ENCODE data around the gene ATP6V0B. TPM values are rescaled to one million over a fixed set of nuclear protein-coding genes. Genes with fewer than 3 reads are reported as not detected.

Gene ATP6V0B
- 103 and 140 TPM in 2 replicates for total RNA-seq

DNA sequence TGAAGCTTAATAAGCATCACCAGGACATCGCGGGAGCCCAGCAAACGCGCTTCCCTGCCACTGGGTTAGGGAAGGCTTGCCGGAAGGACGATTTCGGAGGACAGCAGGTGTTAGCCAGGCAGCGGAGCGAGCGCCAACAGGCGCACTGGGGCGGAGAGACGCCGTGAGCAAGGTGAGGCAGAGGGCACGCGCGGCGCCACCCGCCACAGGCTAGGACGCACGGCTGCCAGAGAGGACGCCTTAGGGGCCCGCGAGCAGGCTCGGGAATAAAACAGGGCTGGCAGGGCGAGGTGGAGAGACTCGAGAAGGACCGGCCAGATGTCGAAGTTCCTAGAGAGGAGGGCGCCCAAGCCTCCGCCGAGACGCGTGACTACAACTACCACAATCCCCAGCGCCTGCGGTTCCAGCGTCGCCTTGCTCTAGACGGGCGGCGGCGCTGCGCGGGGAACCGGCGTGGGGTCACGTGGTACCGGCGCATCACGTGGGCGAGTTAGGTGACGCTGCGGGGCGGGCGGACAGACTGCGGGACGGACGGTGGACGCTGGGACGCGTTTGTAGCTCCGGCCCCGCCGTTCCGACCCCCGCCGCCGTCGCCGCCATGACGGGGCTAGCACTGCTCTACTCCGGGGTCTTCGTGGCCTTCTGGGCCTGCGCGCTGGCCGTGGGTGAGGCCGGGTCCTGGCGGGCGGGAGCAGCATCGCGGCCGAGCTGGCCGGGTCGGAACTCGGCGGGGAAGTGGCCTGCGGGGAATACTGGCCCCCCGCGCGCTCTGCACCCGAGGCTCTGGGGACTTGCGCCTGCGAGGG is at the start of gene ATP6V0B:
TSS of gene ATP6V0B (plus strand) at position 518 of the 806 bp plus-strand sequence. CDS start at position 599, 81 bp downstream.

DNA sequence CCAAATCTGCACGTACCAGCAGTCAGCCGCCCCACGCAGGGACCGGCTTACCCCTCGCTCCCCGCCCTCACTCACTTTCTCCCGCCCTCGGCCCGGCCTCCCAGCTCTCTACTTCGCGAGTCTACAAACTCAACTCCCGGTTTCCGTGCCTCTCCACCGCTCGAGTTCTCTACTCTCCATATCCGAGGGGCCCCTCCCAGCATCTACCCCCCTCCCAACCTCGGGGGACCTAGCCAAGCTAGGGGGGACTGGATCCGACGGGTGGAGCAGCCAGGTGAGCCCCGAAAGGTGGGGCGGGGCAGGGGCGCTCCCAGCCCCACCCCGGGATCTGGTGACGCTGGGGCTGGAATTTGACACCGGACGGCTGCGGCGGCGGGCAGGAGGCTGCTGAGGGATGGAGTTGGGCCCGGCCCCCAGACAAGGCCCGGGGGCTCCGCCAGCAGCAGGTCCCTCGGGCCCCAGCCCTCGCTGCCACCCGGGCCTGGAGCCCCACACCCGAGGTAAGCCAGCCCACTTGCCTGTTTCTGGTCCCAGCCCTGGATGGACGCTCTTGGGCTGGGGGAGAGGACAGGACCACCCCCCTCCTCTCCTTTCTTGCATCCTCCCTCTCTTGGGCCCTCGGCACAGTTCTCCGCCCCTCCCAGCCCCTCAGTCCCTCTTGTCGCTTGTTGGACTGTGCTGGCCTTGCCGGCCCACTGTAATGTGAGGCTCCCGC is 41.2 kb upstream of the ATP6V0B start, which contains the start of gene ARTN:
TSS of gene ARTN (plus strand) at position 416 of the 715 bp plus-strand sequence. CDS start 1,856 bp downstream, outside the sequence.

DNA sequence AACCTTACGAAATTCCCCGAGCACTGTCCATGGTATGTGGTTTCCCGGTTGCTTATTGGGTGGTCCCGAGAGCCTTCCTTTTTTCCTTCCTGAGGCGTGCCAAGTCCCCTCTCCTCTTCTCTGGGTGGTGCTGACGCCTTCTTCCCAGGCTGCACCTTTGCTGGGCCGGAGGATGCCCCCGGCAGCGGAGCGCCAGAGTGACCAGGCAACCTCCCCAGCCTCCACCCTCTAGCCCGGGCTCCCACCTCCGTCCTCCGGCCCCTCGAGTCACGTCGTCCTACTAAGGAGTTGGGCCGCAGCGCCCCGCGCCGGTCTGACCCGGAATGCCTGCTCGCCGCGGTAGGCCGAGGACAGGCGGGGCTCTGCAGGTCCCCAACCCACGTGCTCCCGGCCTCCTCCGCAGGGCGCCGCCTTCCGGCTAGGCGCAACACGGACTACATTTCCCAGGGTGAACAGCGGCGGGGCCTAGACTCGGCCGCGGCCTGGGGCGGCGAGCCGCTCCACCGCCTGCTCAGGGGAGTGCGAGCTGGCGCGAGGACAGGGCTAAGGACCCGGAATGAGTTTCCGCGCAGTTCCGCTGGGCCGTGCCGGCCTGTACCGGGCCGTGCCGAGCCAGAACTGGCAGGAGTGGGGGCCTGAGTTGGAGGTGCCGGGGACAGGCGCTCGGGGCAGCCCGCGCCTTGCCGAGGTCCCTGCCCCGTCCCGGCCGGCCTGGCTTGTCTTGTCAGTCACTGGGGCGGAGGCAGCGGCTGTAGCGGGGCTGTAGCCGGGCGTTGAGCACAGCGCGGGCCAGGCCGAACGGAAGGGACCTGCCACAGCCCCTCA is 28.3 kb upstream of the ATP6V0B start, which contains the start of gene IPO13:
TSS of gene IPO13 (plus strand) at position 715 of the 825 bp plus-strand sequence. CDS start 651 bp downstream, outside the sequence.

DNA sequence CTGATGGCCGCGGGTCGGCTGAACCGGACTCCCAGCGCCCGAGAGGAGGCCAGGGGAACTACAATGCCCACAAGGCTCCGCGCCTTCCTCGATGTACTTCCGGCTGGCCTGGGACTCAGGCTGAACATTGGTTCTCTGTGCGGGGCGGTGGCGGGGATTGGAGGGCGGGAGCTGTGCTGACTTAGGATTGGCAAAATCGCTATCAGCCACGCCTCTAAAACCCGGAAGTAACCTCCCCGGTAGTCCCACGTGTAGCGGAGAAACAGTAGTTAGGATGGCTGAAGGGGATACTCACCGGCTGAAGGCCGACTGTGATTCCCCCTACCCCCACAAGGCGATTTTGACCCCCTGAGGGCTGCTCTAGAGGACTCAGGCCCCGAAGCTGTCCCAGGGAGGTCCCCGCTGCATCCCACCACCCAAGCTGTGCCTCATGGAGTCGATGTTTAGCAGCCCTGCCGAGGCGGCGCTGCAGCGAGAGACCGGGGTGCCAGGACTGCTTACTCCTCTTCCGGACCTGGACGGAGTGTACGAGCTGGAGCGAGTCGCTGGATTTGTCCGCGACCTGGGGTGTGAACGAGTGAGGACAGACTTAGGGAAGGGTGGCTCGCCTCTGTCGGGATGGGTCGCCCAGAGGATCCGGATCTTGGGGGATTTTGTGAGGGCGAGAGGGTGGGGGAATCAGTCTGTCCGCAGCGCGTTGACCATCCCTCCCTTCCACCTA is 4.9 kb upstream of the ATP6V0B start, which contains the start of gene DPH2:
TSS of gene DPH2 (plus strand) at position 265 of the 721 bp plus-strand sequence. CDS start at position 431, 166 bp downstream.

DNA sequence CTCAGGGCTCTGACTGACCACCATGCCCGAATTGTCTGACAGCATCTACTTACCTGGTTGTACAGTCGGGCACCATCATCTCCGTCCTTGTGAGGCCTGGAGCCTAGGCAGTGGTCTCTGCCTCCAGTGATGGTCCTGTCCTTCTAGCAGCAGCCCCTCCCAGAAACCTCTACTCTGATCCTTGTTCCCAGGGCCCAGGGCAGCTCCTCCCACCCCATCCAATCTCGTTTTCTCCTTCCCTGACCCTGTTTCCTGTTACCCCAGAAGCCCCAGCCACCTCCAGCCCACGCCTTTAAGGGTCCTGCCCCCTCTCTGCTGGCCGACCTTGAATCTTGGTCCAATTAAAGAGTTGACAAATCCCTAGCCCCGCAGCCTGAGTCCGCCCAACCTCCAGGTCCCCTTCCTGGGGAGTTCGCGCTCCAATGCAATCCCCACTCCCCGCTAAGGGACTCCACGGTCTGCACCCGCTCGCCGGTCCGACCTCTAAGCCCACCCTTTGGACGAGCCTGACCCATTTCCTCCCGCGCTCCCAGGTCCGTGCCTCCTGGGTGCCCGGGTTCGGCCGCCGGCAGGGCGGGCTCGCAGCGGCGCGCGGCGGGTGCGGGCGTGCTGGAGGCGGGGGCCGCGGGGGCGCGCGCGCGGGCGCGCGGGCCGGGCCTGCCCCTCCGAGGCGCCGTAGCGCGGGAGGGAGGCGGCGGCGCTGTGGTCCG is 3.9 kb downstream of the ATP6V0B start, which contains the start of gene B4GALT2:
TSS of gene B4GALT2 (plus strand) at position 660 of the 710 bp plus-strand sequence. CDS start 1,951 bp downstream, outside the sequence.

DNA sequence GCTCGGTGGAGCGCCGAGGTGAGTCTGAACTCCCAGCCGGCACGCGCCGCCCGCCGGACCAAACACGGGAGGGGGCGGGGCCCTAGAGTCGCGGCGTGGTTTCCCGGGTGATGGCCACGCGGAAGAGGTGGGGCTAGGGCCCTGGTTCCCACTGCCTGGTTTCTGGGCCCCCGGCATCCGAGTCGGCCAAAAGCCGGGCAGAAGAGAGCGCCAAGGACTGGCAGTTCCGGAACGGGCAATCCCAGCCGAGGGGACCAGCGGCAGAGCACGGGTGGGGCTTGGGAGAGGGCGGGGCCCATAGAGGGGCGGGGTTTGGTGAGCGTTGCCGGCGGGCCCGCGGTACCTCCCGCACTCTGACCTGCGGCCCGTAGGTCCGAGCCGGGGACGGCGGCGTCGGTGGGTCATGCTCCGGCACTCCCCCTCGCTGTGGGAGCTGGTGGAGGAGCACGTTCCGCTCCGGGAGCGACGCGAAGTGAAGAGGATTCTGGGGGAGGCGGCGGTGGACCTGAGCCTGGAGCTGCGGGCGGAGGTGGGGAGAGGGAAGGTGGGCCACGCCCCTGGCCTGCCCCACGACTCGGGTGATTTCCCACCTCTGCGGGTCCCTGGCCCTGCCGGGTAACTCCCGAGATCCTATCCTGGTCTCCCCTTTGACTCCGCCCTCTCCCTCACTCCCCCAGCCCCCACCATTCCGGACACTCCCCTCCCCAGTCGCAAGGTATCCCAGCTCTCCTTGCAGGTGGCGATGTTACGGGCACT is 16.9 kb downstream of the ATP6V0B start, which contains the start of gene CCDC24:
TSS of gene CCDC24 (plus strand) at position 124 of the 756 bp plus-strand sequence. CDS start at position 404, 280 bp downstream.

Other genes with a start within 250 kb of the ATP6V0B start
- 0.14 and 0.18 TPM in 2 replicates for gene ARTN, start 41.2 kb upstream of the ATP6V0B start, total RNA-seq
- 13.4 and 17.5 TPM in 2 replicates for gene IPO13, start 28.0 kb upstream of the ATP6V0B start, total RNA-seq
- gene DPH2, start 5.0 kb upstream of the ATP6V0B start, total RNA-seq = 10.0 and 12.0 TPM in 2 replicates
- gene B4GALT2, start 4.2 kb downstream of the ATP6V0B start, total RNA-seq = 63.1 and 89.3 TPM in 2 replicates
- 2.8 and 4.1 TPM in 2 replicates for gene CCDC24, start 16.6 kb downstream of the ATP6V0B start, total RNA-seq
- gene SLC6A9, start 56.5 kb downstream of the ATP6V0B start, total RNA-seq = 5.2 and 11.4 TPM in 2 replicates
- gene KLF17, start 143.9 kb downstream of the ATP6V0B start, total RNA-seq = under 0.01 and 0.09 TPM in 2 replicates
- not detected in 2 replicates for gene KLF18, start 166.7 kb downstream of the ATP6V0B start, total RNA-seq
- 17.4 and 23.7 TPM in 2 replicates for gene DMAP1, start 238.5 kb downstream of the ATP6V0B start, total RNA-seq

Data from smooth muscle cell of bladder (primary cell).